22Rv1 (cell line): Measurements from ENCODE around the gene KLK1.

Experiments used
- ZFX ChIP-seq: fragments of 450-650 bp; IDR thresholded peaks from 2 replicates; pipeline ENCODE4 v1.6.1; 2017; ENCODE audit warnings: antibody characterized with exemption, borderline replicate concordance
- TF ChIP-seq, protein P1 (sequence below): fragments of 450-650 bp; IDR thresholded peaks from 2 replicates; pipeline ENCODE4 v1.5.1; 2017; ENCODE audit warnings: mild to moderate bottlenecking

DNA sequence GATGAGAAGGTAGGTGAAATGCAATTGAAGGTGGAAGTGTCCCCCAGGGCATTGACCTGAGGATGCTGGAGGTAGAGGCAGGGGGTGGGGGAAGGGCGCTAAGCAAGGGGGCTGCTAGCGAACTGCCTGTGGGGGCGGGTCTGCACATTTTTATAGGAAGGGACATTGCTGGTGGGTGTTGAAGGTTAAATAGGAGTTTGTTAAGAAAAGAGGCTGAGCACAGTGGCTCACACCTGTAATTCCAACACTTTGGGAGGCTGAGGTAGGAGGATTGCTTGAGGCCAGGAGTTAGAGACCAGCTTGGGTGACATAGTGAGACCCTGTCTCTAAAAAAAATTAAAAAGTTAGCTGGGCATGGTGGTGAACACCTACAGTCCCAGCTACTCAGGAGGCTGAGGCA is 38.9 kb downstream of the KLK1 start:
- TF ChIP-seq, protein P1, sequence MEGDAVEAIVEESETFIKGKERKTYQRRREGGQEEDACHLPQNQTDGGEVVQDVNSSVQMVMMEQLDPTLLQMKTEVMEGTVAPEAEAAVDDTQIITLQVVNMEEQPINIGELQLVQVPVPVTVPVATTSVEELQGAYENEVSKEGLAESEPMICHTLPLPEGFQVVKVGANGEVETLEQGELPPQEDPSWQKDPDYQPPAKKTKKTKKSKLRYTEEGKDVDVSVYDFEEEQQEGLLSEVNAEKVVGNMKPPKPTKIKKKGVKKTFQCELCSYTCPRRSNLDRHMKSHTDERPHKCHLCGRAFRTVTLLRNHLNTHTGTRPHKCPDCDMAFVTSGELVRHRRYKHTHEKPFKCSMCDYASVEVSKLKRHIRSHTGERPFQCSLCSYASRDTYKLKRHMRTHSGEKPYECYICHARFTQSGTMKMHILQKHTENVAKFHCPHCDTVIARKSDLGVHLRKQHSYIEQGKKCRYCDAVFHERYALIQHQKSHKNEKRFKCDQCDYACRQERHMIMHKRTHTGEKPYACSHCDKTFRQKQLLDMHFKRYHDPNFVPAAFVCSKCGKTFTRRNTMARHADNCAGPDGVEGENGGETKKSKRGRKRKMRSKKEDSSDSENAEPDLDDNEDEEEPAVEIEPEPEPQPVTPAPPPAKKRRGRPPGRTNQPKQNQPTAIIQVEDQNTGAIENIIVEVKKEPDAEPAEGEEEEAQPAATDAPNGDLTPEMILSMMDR: no peak
- TF ChIP-seq ZFX: no peak
